Measurements from ENCODE around the gene RNF186. TPM values are rescaled to one million over a fixed set of nuclear protein-coding genes. Genes with fewer than 3 reads are reported as not detected.
"Not testable (repeated sequence)": the region's sequence is repeated elsewhere in the genome, so short reads cannot be mapped to it uniquely, and the experiment has no call there.

Gene RNF186
- total and polyA plus RNA-seq, 8 donors: 0.62 to 117 TPM; not detected in 6

GRCh38 chr1:19792237-19793002, 22.7 kb downstream of the RNF186 start:
- DNase-seq: no peak
- Histone ChIP-seq H3K27me3 (no peaks in the 10 kb centered on the region), H3K27ac (no peak overlapping the region), H3K4me1 (peaks cover 0 to 7% (median 2%) of the 10 kb centered on the region in 4 donors), H3K36me3 (peaks cover 0 to 62% (median 54%) of the 10 kb centered on the region in 4 donors), H3K4me3 (no peak overlapping the region), H3K9me3 (no peaks in the 10 kb centered on the region)
- intact Hi-C loops (cut with DNase I; ENCODE audit: low total_unique reads): no loop called here
- WGBS, 5 donors: 86 to 95% (median 89%) methylated on average over 4 of the region's 4 CpGs
- TF ChIP-seq EP300 (IDR thresholded peaks at IDR 0.05): no peak
- TF ChIP-seq POLR2AphosphoS5 (IDR thresholded peaks at IDR 0.05): no peak
- TF ChIP-seq POLR2A (IDR thresholded peaks at IDR 0.05): no peak
- no peak for TF ChIP-seq CTCF (IDR thresholded peaks at IDR 0.05)

GRCh38 chr1:19790061-19790975, 24.8 kb downstream of the RNF186 start:
- H3K4me3 ChIP-seq; H3K9me3 ChIP-seq; H3K27ac ChIP-seq; H3K27me3 ChIP-seq; DNase-seq; intact Hi-C loops (cut with DNase I; ENCODE audit: low total_unique reads): not testable (repeated sequence)
- whole genome bisulfite sequencing, 5 donors: 64 to 77% (median 67%) methylated on average over 9 of the region's 9 CpGs
- peaks cover 0 to 15% (median 6%) of the 10 kb centered on the region in 4 donors for H3K4me1 ChIP-seq
- peaks cover 2 to 68% (median 63%) of the 10 kb centered on the region in 4 donors for H3K36me3 ChIP-seq

- H3K4me1 ChIP-seq: peaks cover 0 to 15% (median 6%) of the 10 kb centered on the region in 4 donors
- no peaks in the 10 kb centered on the region for H3K27me3 ChIP-seq
- no peaks in the 10 kb centered on the region for H3K9me3 ChIP-seq
- peak overlapping the region in 1 of 5 donors; percentile 24 for H3K27ac ChIP-seq
- TF ChIP-seq POLR2A (IDR thresholded peaks at IDR 0.05) (no peak), POLR2AphosphoS5 (IDR thresholded peaks at IDR 0.05) (no peak)
- WGBS, 5 donors: 26 to 61% (median 37%) methylated on average over 9 of the region's 9 CpGs
- DNase-seq: peak; percentile 61 to 86
- H3K4me3 ChIP-seq: no peak overlapping the region
- intact Hi-C loops (cut with DNase I; ENCODE audit: low total_unique reads): no loop called here
- H3K36me3 ChIP-seq: peaks cover 4 to 79% (median 78%) of the 10 kb centered on the region in 4 donors
Measured at GRCh38 chr1:19786988-19787423, 28.1 kb downstream of the RNF186 start.

GRCh38 chr1:19785660-19786059, 29.4 kb downstream of the RNF186 start:
- H3K27ac ChIP-seq: no peak overlapping the region
- H3K36me3 ChIP-seq: peaks cover 4 to 79% (median 76%) of the 10 kb centered on the region in 4 donors
- no peaks in the 10 kb centered on the region for H3K9me3 ChIP-seq
- intact Hi-C loops (cut with DNase I; ENCODE audit: low total_unique reads): no loop called here
- no peak for DNase-seq
- 71 to 74% (median 72%) methylated on average over 4 of the region's 4 CpGs for WGBS, 5 donors
- no peaks in the 10 kb centered on the region for H3K27me3 ChIP-seq
- H3K4me1 ChIP-seq: peaks cover 0 to 13% (median 6%) of the 10 kb centered on the region in 4 donors
- H3K4me3 ChIP-seq: no peak overlapping the region
- TF ChIP-seq POLR2AphosphoS5 (IDR thresholded peaks at IDR 0.05) (no peak), EP300 (IDR thresholded peaks at IDR 0.05) (no peak), POLR2A (IDR thresholded peaks at IDR 0.05) (no peak), CTCF (IDR thresholded peaks at IDR 0.05) (no peak)

- H3K4me3 ChIP-seq: no peak overlapping the region
- no peaks in the 10 kb centered on the region for H3K9me3 ChIP-seq
- intact Hi-C loops (cut with DNase I; ENCODE audit: low total_unique reads): no loop called here
- H3K36me3 ChIP-seq: peaks cover 26 to 97% (median 87%) of the 10 kb centered on the region in 4 donors
- no peak for DNase-seq
- TF ChIP-seq POLR2A (IDR thresholded peaks at IDR 0.05): no peak
- no peak for TF ChIP-seq POLR2AphosphoS5 (IDR thresholded peaks at IDR 0.05)
- TF ChIP-seq CTCF (IDR thresholded peaks at IDR 0.05): no peak
- TF ChIP-seq EP300 (IDR thresholded peaks at IDR 0.05): no peak
- no peaks in the 10 kb centered on the region for H3K4me1 ChIP-seq
- 83 to 92% (median 91%) methylated on average over 11 of the region's 11 CpGs for WGBS, 5 donors
- no peaks in the 10 kb centered on the region for H3K27me3 ChIP-seq
- H3K27ac ChIP-seq: no peak overlapping the region
Measured at GRCh38 chr1:19780267-19780877, 34.7 kb downstream of the RNF186 start.

Measured in stomach (tissue), 9 donors.